ENCODE results near the gene ASB13. TPM values are rescaled to one million over a fixed set of nuclear protein-coding genes. Genes with fewer than 3 reads are reported as not detected.

The ASB13 gene
- total and polyA plus RNA-seq, 2 experiments from 2014 or later = 11.6 to 20.2 TPM

DNA sequence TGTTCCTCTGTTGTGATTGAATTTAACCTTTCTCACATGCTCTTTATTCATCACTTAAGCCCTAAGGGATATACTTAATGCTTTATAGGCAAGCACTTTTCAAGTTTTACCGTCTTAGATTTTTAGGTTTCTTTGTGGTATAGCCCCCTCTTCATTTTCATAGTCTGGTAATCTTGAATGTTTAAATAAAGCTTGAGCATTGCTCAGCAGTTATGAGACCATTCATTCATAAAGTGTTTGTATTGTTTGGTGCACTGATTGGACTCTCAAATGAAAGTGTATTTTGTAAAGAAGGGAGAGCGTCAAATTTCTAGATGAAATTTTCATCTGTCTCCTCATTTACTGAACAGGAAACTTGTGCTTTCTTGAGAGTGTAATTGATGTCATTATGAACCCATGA lies 43.5 kb upstream of the ASB13 start (continued):
- TF ChIP-seq, protein P1, sequence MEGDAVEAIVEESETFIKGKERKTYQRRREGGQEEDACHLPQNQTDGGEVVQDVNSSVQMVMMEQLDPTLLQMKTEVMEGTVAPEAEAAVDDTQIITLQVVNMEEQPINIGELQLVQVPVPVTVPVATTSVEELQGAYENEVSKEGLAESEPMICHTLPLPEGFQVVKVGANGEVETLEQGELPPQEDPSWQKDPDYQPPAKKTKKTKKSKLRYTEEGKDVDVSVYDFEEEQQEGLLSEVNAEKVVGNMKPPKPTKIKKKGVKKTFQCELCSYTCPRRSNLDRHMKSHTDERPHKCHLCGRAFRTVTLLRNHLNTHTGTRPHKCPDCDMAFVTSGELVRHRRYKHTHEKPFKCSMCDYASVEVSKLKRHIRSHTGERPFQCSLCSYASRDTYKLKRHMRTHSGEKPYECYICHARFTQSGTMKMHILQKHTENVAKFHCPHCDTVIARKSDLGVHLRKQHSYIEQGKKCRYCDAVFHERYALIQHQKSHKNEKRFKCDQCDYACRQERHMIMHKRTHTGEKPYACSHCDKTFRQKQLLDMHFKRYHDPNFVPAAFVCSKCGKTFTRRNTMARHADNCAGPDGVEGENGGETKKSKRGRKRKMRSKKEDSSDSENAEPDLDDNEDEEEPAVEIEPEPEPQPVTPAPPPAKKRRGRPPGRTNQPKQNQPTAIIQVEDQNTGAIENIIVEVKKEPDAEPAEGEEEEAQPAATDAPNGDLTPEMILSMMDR (conservative IDR thresholded peaks at IDR 0.05; ENCODE audit: low read depth in 2 of 2) = no peak
- TF ChIP-seq ZNF114 (CRISPR knock-in tag; IDR thresholded peaks at IDR 0.05) (no peak), EZH2 (IDR thresholded peaks at IDR 0.05; ENCODE audit: low read depth, unreplicated experiment) (no peak), ZNF331 (CRISPR knock-in tag; IDR thresholded peaks at IDR 0.05; ENCODE audit: low read depth) (no peak), EZH2phosphoT487 (IDR thresholded peaks at IDR 0.05; ENCODE audit: unreplicated experiment) (no peak)
- TF ChIP-seq, protein P2, sequence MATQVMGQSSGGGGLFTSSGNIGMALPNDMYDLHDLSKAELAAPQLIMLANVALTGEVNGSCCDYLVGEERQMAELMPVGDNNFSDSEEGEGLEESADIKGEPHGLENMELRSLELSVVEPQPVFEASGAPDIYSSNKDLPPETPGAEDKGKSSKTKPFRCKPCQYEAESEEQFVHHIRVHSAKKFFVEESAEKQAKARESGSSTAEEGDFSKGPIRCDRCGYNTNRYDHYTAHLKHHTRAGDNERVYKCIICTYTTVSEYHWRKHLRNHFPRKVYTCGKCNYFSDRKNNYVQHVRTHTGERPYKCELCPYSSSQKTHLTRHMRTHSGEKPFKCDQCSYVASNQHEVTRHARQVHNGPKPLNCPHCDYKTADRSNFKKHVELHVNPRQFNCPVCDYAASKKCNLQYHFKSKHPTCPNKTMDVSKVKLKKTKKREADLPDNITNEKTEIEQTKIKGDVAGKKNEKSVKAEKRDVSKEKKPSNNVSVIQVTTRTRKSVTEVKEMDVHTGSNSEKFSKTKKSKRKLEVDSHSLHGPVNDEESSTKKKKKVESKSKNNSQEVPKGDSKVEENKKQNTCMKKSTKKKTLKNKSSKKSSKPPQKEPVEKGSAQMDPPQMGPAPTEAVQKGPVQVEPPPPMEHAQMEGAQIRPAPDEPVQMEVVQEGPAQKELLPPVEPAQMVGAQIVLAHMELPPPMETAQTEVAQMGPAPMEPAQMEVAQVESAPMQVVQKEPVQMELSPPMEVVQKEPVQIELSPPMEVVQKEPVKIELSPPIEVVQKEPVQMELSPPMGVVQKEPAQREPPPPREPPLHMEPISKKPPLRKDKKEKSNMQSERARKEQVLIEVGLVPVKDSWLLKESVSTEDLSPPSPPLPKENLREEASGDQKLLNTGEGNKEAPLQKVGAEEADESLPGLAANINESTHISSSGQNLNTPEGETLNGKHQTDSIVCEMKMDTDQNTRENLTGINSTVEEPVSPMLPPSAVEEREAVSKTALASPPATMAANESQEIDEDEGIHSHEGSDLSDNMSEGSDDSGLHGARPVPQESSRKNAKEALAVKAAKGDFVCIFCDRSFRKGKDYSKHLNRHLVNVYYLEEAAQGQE (IDR thresholded peaks at IDR 0.05; ENCODE audit: unreplicated experiment) = no peak

DNA sequence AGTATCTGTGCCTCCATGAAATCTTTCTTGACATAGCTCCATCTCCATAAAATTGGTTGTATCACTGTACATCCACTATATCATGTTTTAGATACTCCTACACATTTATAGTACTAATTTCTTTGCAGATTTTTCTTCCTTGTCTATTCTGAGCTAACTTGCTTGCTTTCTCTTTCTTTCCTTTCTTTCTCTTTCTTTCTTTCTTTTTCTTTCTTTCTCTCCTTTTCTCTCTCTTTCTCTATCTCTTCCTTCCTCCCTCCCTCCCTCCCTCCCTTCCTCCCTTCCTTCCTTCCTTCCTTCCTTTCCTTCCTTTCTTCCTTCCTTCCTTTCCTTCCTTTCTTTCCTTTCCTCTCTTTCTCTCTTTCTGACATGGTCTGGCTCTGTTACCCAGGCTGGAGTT lies 42.0 kb upstream of the ASB13 start:
- no peaks in the 10 kb centered on the region for H3K9me2 ChIP-seq (ENCODE audit: insufficient read depth)
- no peak overlapping the region for H3K27ac Mint-ChIP-seq
- no peaks in the 10 kb centered on the region for H3F3A ChIP-seq (replicated peaks; ENCODE audit: low read depth)
- no peaks in the 10 kb centered on the region for H3K27me3 Mint-ChIP-seq (ENCODE audit: insufficient read depth, low read depth, poor library complexity)
- no peak overlapping the region for H3K4me3 ChIP-seq
- H4K20me1 ChIP-seq (replicated peaks; ENCODE audit: insufficient read depth) = peaks cover 13% of the 10 kb centered on the region; the same call in 1 of the 2 replicates
- no peak overlapping the region for H3K4me2 ChIP-seq
- H3K4me1 Mint-ChIP-seq = peaks cover 18% of the 10 kb centered on the region
- H2AFZ ChIP-seq = no peak overlapping the region
- H3K27me3 ChIP-seq (ENCODE audit: insufficient read depth) = no peaks in the 10 kb centered on the region
- H3K4me3 Mint-ChIP-seq = no peak overlapping the region
- peaks cover 96% of the 10 kb centered on the region for H3K79me2 ChIP-seq (replicated peaks; ENCODE audit: insufficient read depth)
- no peak overlapping the region for H3K27ac ChIP-seq (ENCODE audit: low read depth)
- H3K9me3 Mint-ChIP-seq = no peaks in the 10 kb centered on the region
- no peaks in the 10 kb centered on the region for H3K36me3 ChIP-seq (ENCODE audit: insufficient read depth)
- no peak for DNase-seq (ENCODE audit: low spot score)
- H3K4me1 ChIP-seq (ENCODE audit: insufficient read depth) = peaks cover 5% of the 10 kb centered on the region; the same call in 1 of the 2 replicates
- H3K36me3 Mint-ChIP-seq (ENCODE audit: low read depth) = no peaks in the 10 kb centered on the region
- ATAC-seq = no peak
- TF ChIP-seq, protein P1 (conservative IDR thresholded peaks at IDR 0.05; ENCODE audit: low read depth in 2 of 2) = no peak
- TF ChIP-seq EZH2 (IDR thresholded peaks at IDR 0.05; ENCODE audit: low read depth, unreplicated experiment) (no peak), NANOG (IDR thresholded peaks at IDR 0.05; ENCODE audit: borderline replicate concordance) (no peak), JUNB (IDR thresholded peaks at IDR 0.05; ENCODE audit: unreplicated experiment) (no peak), EZH2phosphoT487 (IDR thresholded peaks at IDR 0.05; ENCODE audit: unreplicated experiment) (no peak), ZNF114 (CRISPR knock-in tag; IDR thresholded peaks at IDR 0.05) (no peak)
- TF ChIP-seq, protein P2 (IDR thresholded peaks at IDR 0.05; ENCODE audit: unreplicated experiment) = no peak

Data from GM23338 (cell line).